ENCODE results near the gene ASXL1. TPM values are rescaled to one million over a fixed set of nuclear protein-coding genes. Genes with fewer than 3 reads are reported as not detected.

The ASXL1 gene
- total and polyA plus RNA-seq, 8 donors = 32.9 to 57.7 (median 38.0) TPM

- WGBS, 2 donors = 84 to 88% methylated on average over 7 of the region's 7 CpGs
Observed at GRCh38 chr20:32429343-32429742, 71.2 kb downstream of the ASXL1 start.

GRCh38 chr20:32429745-32430360, 71.7 kb downstream of the ASXL1 start:
- peaks cover 0 to 6% (median 4%) of the 10 kb centered on the region in 3 donors for H3K4me1 ChIP-seq
- FAIRE-seq (no peak), ATAC-seq (no peak), DNase-seq (no peak)
- peaks cover 6 to 60% (median 30%) of the 10 kb centered on the region in 3 donors for H3K36me3 ChIP-seq
- WGBS, 2 donors = 95 to 96% methylated on average over 16 of the region's 16 CpGs
- intact Hi-C loops (cut with DNase I) = no loop called here
- H3K27ac ChIP-seq = no peak overlapping the region
- no peaks in the 10 kb centered on the region for H3K27me3 ChIP-seq
- no peak overlapping the region for H3K4me3 ChIP-seq
- TF ChIP-seq CTCF (IDR thresholded peaks at IDR 0.05) = no peak
- no peaks in the 10 kb centered on the region for H3K9me3 ChIP-seq

More at GRCh38 chr20:32429343-32429742, 71.2 kb downstream of the ASXL1 start:
- Histone ChIP-seq H3K4me1 (peaks cover 0 to 6% (median 4%) of the 10 kb centered on the region in 3 donors), H3K27me3 (no peaks in the 10 kb centered on the region), H3K27ac (no peak overlapping the region), H3K4me3 (no peak overlapping the region), H3K36me3 (peaks cover 4 to 55% (median 25%) of the 10 kb centered on the region in 3 donors), H3K9me3 (no peaks in the 10 kb centered on the region)
- FAIRE-seq = no peak
- DNase-seq = no peak
- TF ChIP-seq CTCF (IDR thresholded peaks at IDR 0.05) = no peak
- intact Hi-C loops (cut with DNase I) = no loop called here
- ATAC-seq = no peak

- FAIRE-seq = no peak
- H3K27me3 ChIP-seq = no peaks in the 10 kb centered on the region
- H3K27ac ChIP-seq = no peak overlapping the region
- peaks cover 7 to 74% (median 38%) of the 10 kb centered on the region in 3 donors for H3K36me3 ChIP-seq
- intact Hi-C loops (cut with DNase I) = no loop called here
- H3K4me3 ChIP-seq = no peak overlapping the region
- no peaks in the 10 kb centered on the region for H3K9me3 ChIP-seq
- 95 to 98% methylated on average over 12 of the region's 12 CpGs for WGBS, 2 donors
- ATAC-seq = no peak
- TF ChIP-seq CTCF (IDR thresholded peaks at IDR 0.05) = no peak
- peaks cover 0 to 6% (median 4%) of the 10 kb centered on the region in 3 donors for H3K4me1 ChIP-seq
- DNase-seq = no peak
Observed at GRCh38 chr20:32431457-32431856, 73.3 kb downstream of the ASXL1 start.

- H3K27ac ChIP-seq = no peak overlapping the region
- no peak overlapping the region for H3K4me3 ChIP-seq
- 10 to 12% methylated on average over 2 of the region's 2 CpGs for WGBS, 2 donors
- peaks cover 7 to 74% (median 45%) of the 10 kb centered on the region in 3 donors for H3K36me3 ChIP-seq
- intact Hi-C loops (cut with DNase I) = no loop called here
- H3K9me3 ChIP-seq = no peaks in the 10 kb centered on the region
- ATAC-seq (peak in 2 of 4 donors; percentile 26 to 43), DNase-seq (no peak), FAIRE-seq (no peak)
- H3K4me1 ChIP-seq = peaks cover 0 to 6% (median 4%) of the 10 kb centered on the region in 3 donors
- no peak for TF ChIP-seq CTCF (IDR thresholded peaks at IDR 0.05)
- no peaks in the 10 kb centered on the region for H3K27me3 ChIP-seq
Observed at GRCh38 chr20:32432277-32432676, 74.1 kb downstream of the ASXL1 start.

GRCh38 chr20:32433311-32434021, 75.3 kb downstream of the ASXL1 start:
- FAIRE-seq (no peak), ATAC-seq (no peak), DNase-seq (no peak)
- Histone ChIP-seq H3K27me3 (no peaks in the 10 kb centered on the region), H3K4me1 (peaks cover 0 to 6% (median 4%) of the 10 kb centered on the region in 3 donors), H3K36me3 (peaks cover 7 to 71% (median 45%) of the 10 kb centered on the region in 3 donors), H3K4me3 (no peak overlapping the region), H3K9me3 (no peaks in the 10 kb centered on the region), H3K27ac (no peak overlapping the region)
- 84 to 86% methylated on average over 20 of the region's 20 CpGs for WGBS, 2 donors
- TF ChIP-seq CTCF (IDR thresholded peaks at IDR 0.05) = no peak
- intact Hi-C loops (cut with DNase I) = no loop called here

Measured in pancreas (tissue), 10 donors.